Embryonic facial prominence (tissue), 1 donor: Measurements from ENCODE around the gene ERAP2.

ENCODE experiments used
- DNase-seq: peaks from one replicate; pipeline ENCODE4 v3.0.0-alpha.2; 2016; ENCODE audit errors: extremely low spot score

ERAP2 gene

DNA sequence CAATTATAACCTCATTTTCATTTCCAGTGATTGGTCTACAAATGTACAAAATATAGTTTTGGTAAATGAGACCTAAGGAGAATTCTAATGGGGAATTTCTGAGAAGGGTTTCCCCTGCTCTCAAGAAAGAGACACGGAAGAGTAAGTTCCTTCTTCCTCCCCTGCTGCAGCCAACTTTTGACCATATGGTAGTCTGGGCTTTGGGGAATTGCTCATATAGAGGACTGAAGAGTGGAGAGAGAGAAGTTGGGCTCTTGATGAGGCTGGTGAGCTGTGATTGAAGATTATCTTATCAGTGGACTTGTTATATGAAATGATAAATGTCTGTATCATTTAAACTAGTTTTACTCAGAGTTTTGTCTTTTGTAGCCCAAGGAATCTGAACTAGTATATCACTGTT is 55.3 kb downstream of the ERAP2 start:
- no peak for DNase-seq

DNA sequence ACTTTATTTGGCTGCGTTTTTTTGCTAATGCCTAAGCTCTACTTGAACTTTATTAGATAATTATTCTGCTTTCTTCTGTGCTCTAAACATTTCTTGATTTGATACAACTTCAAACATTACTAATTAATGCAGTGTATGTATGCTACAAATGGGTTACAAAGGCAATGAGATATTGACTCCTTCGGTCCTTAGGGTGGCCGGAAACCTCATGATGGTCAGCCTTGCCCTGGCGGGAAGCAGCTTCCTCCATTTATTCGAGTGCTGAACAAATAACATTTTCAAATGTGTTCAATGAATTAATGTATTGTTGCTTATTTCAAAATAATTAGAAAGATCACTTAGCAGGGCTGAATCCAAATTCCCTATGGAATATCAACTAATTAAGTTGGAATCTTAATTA is 55.7 kb downstream of the ERAP2 start:
- no peak for DNase-seq

DNA sequence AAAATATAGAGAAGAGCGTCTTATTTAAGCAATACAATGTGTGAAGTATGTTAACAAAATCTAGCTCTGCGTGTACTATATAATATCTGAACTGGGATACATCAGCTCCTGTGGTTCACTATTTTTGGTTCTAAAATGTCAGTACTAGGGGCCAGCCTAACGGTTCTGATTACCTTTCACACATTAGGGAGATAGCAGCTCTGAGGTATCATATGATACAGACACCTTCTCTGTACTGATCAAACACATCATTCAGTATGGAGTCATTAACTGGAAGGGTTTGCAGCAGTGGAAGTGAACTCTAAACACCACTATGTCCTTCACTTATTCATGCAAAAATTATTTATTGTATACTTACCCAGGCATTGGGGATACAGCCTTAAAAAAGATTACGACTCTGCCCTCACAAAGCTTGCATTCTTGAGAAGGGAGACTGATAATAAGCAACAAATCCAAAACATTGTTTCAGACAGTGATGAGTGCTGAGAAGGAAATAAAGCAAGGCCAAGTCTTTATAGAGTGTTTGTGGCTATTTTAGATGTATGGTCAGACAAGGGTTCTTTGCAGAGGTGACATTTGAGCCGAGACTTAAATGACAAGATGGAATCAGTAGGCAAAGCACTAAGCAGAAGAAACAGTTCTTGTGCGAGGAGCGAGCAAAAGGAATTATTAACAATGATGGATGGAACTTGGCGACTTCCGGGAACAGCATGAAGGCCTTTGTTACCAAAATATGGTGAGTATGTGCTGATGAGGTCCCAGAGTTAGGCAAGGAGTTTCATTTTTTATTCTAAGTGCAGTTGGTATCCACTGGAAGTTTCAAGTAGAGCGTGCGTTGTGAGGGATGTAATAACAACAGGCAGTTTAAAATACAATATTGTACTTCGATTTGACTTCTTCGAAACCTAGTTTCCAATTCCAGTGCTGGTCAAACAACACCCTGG is 57.7 kb downstream of the ERAP2 start:
- DNase-seq = no peak

DNA sequence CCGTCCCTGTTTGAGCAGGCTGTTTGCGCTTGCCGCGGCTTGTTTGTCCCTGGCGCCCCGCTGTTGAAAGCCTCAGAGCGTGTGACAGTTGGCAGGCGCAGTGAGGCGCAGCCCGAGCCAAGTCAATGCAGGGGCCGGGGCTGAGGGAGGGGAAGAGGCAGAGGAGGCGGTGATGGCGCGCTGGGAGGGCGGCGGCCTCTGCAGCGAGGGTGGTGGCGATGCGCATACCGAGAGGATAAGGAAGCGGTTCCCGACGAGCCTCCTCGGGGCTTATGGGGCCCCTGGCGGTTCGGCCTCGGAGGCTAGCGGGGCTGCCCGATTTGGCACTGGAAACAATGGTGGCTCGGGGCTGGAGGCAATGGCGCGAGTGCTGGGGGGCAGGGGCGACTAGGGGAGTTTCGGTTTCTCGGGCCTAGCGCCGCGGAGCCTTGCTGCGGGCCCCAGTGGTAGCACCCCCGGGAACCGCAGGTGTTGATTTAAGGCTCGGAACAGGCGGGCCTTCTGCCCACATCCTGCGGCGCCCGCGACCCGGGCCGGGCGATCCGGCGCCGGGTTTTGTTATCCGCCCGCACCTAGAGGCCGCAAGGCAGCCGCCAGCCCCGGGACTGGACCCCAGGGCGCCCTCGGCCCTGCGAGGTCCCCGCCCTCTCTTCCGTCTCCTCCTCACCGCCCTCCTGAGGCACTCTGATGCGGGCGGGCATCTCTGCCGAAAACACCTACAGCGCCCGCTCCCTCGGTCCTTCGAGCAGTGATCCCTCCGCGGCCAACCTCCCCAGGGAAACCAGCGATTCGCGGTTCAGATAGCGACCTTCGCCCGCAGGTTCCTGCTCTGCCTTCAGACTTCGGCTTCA is 58.6 kb downstream of the ERAP2 start:
- peak; percentile 73 for DNase-seq

DNA sequence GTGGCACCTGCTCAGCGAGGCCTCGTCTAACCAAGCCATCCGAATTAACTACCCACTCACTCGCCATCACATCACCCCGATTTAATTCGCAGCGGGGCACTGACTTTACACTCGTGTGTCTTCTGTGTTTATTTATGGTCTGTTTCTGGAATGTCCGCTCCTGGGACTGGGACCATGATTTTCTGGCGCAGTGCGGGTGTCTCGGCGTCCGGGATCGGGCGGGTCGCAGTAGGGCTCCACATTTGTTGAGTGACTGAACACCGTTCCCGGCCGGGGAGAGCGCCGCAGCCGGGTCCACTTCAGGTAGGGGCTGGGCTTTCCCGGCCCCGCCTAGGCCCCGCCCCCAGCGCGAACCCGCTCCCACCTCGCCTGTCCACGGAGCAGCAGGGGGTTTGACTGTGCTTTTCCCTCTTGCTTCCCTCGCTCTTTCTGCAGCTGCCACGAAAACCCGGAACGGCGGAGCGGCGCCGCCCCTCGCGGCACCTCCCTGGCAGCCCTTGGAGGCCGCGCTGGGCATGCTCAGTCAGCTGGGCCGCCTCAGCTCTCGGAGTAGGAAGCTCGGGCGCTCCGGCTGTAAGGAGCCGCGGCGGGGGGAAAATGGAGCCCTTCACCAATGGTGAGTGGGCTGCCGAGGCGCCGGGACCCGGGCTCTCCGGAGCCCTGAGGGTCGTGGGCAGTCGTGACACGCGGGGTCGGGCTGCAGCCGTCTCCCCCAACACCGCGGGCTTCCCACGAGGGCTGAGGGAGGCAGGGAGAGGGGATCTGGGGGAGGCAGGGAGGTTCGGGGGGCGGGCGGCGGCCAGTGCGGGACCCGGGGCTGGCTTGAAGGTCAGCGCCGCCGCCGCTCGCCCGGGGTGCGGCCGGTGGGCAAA is 59.5 kb downstream of the ERAP2 start, which contains the start of gene LNPEP:
LNPEP (plus strand) TSS at position 522 of the 872 bp plus-strand sequence; CDS start at position 598, 76 bp downstream.
- peak; percentile 89 for DNase-seq

DNA sequence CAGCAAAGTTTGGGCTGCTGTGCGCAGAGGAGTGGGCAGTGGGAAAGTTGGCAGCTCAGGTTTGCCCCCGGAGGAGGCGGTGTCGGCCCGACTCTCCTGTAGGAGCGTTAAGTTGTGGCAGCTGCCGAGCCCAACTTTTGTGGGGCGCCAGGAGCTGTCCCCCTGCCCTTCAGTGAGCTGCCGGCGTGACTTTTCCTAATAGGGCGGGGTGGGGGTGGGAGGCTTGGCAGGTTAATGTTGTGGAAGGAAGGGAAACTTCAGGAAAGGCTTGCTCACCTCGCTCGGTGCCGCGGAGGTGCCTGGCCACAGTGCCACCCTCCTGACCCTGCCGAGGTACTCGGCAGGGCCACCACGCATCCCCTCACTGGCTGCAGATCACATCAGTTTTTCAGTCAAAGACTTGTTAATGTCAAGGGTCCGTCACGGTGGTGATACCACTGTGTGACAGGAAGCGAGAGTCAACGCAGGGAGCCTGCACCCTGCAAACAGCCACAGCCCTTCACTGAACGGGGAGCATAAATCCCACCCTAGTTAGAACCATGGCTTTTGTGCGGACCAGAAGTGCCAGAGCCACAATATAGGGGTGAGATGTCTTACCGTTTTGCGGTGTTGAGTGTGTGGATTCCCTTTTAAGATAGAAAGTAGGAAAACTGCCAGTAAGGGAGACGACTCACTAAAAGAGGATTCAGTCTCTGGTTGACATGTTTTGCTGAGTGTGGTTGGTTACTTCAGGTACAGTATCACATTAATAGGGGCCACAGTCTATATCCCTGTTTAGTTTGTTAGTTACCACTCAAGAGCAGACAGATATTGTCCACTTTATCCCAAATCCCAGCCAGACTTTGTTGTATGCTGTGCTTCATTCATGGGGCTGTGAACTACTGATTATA is 60.4 kb downstream of the ERAP2 start:
- no peak for DNase-seq

DNA sequence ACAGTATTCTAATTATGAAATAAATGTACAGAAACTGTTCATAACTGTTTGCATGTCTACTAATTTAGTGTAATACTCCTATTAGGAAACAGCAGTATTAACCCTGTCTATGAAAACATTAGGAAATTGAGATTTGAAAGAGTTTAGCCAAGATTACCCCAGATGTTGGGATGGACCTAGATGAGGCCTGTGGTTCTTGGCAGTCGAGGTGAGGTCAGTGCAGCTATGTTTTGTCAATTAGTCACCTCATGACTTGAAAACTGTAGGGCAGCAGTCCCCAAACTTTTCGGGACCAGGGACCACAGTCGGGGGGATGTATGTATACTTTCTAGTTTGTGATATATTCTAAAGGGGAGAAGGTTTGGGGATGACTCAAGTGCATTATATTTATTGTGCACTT is 64.3 kb downstream of the ERAP2 start:
- DNase-seq = no peak

DNA sequence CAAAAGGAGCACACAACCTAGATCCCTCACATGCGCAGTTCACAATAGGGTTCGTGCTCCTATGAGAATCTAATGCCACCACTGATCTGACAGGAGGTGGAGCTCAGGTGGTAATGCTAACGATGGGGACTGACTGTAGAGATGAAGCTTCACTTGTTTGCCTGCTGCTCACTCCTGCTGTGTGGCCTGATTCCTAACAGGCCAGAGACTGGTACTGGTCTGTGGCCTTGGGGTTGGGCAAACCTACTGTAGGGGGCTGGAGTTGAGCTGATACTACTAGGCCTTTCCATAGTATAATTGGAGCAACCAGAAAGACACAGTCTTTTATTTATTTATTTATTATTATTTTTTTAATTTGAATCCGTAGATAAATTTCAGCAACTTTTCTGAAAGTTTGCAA is 64.8 kb downstream of the ERAP2 start:
- no peak for DNase-seq

DNA sequence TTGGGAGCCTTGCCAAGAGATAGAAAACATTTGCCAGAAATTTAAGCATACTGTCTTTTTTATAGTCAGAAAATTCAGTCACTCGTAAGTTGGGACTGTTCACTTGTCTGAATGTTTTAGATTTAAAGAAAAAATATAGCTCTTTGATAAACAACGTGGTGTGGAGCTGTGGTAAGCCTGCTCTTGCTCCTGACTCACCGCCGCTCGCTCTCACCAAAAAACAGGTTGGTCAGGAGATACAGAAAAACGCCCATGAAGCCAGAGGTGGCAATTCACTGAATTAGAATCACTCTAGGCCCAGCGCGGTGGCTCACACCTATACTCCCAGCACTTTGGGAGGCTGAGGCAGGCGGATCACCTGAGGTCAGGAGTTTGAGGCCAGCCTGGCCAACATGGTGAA is 65.8 kb downstream of the ERAP2 start:
- no peak for DNase-seq

DNA sequence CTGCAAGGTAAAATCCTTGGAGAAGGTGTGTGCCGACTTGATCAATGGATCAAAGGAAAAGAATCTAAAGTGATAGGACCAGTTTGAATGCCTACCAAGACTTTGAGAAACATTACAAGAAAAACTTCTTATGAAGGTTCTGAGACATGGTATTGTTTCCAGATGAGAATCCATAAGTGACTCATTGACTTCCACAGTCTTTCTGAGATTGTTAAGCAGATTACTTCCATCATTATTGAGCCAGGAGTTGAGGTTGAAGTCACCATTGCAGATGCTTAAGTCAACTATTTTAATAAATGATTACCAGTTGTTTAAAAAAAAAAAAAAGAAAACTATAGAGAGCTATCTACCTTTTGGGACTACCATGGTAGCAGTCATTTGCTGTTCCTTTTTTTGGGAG is 66.6 kb downstream of the ERAP2 start:
- DNase-seq = no peak

DNA sequence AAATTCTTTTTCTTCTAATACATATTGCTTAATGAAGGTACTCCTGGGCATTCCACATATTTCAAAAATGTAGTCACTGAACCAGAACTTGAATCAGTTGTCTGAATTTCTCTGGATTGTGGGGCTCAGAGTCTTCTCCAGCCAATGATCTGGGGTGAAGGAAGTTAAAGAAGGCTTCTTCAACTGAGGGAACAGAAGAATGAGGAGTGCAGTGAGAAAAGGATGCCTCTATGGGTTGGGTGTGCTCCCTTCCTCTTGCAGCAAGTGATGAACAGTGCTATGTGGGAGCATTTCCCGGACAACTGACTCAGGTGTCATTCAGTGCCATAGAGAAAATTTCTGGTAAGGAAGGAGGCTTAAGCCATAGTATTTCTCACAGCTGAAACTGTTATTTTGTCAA is 67.5 kb downstream of the ERAP2 start:
- no peak for DNase-seq

DNA sequence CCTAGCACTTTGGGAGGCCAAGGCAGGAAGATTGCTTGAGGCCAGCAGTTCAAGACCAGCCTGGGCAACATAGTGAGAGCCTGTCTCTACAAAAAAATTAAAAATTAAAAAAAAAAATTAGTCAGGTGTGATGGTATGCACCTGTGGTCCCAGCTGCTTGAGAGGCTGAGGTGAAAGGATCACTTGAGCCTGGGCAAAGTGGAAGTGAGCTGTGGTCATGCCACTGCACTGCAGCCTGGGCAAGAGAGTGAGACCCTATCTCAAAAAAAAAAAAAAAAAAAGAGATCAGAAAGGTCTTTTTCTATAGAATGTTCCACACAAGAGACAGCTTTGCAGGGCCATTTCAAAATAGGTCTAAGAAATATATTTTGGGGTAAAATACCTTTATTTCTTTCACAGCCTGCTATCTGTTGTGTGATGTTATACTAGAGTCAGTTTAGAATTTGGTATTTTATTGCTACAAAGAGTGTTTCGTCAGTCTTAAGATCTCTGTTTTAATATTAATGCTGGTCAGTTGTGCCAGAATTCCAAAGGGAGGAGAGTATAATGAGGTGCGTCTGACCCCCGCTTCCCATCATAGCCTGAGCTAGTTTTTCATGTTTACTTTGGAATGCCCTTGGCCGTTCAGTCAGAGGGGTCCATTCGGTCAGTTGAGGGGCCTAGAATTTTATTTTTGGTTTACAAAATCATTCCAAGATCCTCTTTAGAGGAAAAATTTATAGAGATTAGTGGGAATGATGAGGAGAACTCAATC is 69.0 kb downstream of the ERAP2 start:
- DNase-seq = no peak

DNA sequence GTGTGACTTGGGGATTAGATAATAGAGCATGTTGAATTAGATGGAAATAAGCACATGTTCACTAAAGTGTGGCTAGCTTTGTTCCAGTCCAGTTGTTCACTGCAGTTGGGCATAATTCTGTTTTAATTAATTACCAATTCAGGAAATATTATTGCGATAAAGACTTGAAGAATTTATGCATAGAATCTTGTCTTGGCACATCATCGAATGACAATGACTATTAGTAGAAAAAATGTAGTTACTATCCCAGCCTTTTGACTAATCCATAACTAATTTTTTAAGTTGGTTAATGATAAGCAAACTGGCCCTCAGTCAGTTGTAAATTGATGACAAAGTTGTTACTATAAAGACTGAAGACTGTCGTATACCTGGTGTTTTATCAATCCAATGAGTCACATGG is 70.1 kb downstream of the ERAP2 start:
- no peak for DNase-seq

DNA sequence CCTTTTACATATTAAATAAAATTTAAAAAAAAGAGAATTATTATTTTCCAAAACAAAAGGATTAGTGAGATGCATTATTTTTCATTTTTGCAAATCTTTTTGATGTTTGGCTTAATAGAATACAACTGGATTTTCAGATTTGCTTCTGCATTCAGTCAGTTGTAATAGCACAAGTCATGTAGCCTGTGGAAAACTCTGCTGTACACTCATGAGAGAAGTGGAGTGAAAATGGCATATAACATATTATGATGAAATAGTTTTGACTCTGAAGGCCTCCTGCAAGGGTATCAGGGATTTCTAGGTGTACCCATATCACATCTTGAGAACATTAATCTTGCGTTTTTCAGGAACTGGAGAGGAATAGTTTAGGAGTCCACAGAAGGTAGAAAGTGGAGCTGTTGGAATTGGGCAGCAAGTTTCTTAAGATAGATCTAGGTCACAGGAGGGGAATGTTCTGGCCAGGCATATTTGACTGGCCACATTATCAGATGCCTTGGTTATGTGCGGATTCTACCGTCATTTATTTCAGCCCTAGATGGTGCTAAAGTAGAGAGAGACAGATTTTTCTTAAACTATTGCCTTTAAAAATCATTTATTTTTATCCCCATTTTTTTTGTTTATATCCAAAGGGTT is 75.9 kb downstream of the ERAP2 start:
- DNase-seq = no peak

DNA sequence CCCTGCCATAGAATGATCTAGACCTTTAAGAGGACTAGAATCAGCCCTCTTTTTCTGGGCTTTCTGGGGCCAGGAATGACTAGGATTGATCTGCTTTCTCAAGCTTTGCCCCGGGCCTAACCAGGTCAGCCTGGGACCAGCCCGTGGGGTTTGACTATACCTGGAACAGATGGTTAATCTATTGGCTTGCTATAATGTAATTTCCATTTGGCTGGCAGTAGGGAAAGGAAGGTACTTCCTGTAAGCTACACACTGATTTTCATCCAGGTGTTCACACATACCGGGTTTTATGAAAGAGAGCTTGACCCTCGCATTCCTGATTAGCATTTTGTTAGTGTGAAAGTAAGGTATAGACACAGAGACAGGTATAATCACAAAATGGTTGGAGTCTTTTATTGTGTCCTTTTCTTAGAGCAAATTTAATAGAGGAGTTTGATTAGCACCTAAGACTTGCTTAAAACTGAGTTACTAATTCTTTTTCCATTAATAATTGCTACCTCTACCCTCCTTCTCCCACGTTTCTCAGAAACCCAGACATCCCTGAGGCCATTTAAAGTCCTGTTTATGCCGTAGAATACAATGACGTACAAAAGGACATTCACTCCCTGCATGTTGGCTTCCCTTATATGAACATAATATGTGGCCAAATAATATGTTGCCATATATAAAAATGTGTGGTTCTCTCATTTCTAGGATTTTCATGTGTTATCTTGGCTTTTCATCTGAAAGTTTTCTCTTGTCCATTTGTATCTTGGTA is 76.9 kb downstream of the ERAP2 start:
- DNase-seq = no peak

DNA sequence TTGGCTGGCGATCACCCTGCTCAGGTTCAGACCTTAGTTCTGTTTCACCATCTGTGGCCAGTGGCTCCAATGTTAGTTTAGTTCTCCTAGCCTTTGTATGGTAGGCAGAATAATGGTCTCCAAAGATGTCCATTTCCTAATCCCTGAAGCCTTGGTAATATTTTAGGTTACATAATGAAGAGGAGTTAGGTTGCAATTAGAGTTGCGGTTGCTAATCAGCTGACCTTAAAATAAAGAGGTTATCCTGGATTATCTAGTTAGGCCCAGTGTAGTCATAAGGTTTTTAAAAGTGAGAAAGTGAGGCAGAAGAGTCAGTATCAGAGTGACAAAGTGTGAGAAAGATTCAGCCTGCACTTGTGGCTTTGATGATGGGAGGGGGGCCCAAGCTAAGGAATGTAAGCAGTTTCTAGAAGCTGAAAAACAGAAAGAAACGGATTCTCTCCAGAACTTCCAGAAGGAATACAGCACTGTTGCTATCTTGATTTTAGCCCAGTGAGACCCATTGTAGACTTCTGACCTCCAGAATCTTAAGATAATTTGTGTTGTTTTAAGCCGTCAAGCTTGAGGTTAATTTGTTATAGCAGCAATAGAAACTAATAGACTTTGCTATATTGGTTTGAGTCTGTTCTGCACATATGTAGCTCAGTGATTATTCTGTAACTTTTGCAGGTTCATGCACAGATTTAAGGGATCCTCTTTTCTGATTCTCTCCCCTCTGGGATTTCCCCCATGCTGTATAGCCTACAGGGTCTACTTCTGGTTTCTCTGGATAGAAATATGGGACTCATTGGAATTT is 81.2 kb downstream of the ERAP2 start:
- no peak for DNase-seq

DNA sequence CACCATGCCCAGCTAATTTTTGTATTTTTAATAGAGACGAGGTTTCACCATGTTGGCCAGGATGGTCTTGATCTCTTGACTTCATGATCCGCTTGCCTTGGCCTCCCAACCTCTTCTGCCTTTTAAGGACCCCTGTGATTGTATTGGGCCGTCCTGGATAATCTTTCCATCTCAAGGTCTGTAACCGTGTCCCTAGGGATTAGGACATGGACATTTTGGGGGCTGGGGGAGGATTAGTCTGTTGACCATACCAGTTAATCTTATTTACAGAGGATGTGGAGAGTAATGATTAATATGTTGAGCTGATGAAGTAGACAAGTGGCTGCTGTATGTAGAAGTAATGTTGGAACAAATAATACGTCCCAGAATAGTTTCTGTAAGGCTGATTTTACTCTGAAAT is 82.7 kb downstream of the ERAP2 start:
- DNase-seq = no peak

DNA sequence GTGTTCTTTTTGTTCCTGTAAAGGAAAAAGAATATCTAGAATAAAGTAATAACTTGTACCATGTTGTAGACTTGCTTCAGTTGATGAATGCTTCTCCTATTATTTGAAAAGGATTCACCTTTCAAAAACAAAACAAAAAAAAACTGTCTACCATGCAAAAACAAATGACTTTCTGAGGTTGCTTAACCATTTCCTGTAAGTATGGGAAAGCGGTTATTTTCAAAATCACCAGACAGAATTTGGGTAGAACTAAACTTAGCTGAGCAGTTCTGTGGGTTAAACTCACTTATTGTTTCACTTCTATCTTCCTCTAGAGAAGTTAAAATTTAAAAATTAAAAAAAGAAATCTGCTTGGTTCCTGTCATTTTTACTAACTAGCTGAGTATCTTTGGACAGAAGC is 84.8 kb downstream of the ERAP2 start:
- no peak for DNase-seq
